HL-60 (cell line): ENCODE data around the gene PLA2G5.

ENCODE experiments used
- DNase-seq, 2 experiments: peaks; one replicate each; pipeline ENCODE4 v3.0.0-alpha.2; 2010 to 2020; ENCODE audit warnings: low read depth in 1 of 2, low spot score in 1 of 2
- H3K27ac ChIP-seq: fragments of 250-450 bp; sonication (Bioruptor Pico); replicated peaks from 2 replicates; pipeline ENCODE4 v1.5.1; 2020; ENCODE audit warnings: mild to moderate bottlenecking, moderate library complexity
- H3K27me3 ChIP-seq: fragments of 250-450 bp; sonication (Bioruptor Pico); 2 replicates; pipeline ENCODE4 v1.5.1; 2021; ENCODE audit warnings: mild to moderate bottlenecking, moderate library complexity; ENCODE audit not compliant: insufficient read depth, poor library complexity, severe bottlenecking
- H3K4me3 ChIP-seq: replicated peaks from 2 replicates; pipeline ENCODE4 v1.5.1; 2011; ENCODE audit warnings: mild to moderate bottlenecking, control low read depth, low read length; ENCODE audit not compliant: insufficient read depth
- CTCF ChIP-seq: IDR thresholded peaks from one replicate; pipeline ENCODE4 v1.5.1; 2011; ENCODE audit warnings: low read length, control low read depth, inconsistent platforms; ENCODE audit not compliant: insufficient read depth
- GABPA ChIP-seq: IDR thresholded peaks from 2 replicates; pipeline ENCODE4 v1.6.1; 2012; ENCODE audit warnings: low read depth
- POLR2AphosphoS5 ChIP-seq: IDR thresholded peaks from 2 replicates; pipeline ENCODE4 v1.6.1; 2012; ENCODE audit warnings: low read depth
- REST ChIP-seq: IDR thresholded peaks from 2 replicates; pipeline ENCODE4 v1.6.1; 2012; ENCODE audit warnings: low read depth; ENCODE audit not compliant: insufficient replicate concordance
- SPI1 ChIP-seq: IDR thresholded peaks from 2 replicates; pipeline ENCODE4 v1.6.1; 2012; ENCODE audit warnings: low read depth, mild to moderate bottlenecking, borderline replicate concordance

Gene PLA2G5

GRCh38 chr1:20136249-20136648, 66.3 kb downstream of the PLA2G5 start:
- Histone ChIP-seq H3K27ac (no peak overlapping the region), H3K4me3 (no peak overlapping the region), H3K27me3 (no peaks in the 10 kb centered on the region)
- DNase-seq: no peak
- TF ChIP-seq POLR2AphosphoS5 (no peak), GABPA (no peak), SPI1 (no peak), CTCF (no peak), REST (no peak)

- no peak for DNase-seq
- Histone ChIP-seq H3K4me3 (no peak overlapping the region), H3K27me3 (no peaks in the 10 kb centered on the region), H3K27ac (no peak overlapping the region)
- no peak for TF ChIP-seq POLR2AphosphoS5
- no peak for TF ChIP-seq GABPA
These were observed 67.1 kb downstream of the PLA2G5 start for GRCh38 chr1:20137055-20137454.

GRCh38 chr1:20137604-20138003, 67.6 kb downstream of the PLA2G5 start:
- TF ChIP-seq POLR2AphosphoS5: no peak
- no peak for TF ChIP-seq REST
- TF ChIP-seq GABPA: no peak
- TF ChIP-seq SPI1: no peak
- TF ChIP-seq CTCF: no peak
- H3K4me3 ChIP-seq: no peak overlapping the region
- no peak overlapping the region for H3K27ac ChIP-seq
- H3K27me3 ChIP-seq: no peaks in the 10 kb centered on the region
- DNase-seq: no peak

- no peak overlapping the region for H3K27ac ChIP-seq
- no peaks in the 10 kb centered on the region for H3K27me3 ChIP-seq
- no peak for DNase-seq
- no peak overlapping the region for H3K4me3 ChIP-seq
- TF ChIP-seq REST (no peak), CTCF (no peak), POLR2AphosphoS5 (no peak), SPI1 (no peak), GABPA (no peak)
These were observed 68.4 kb downstream of the PLA2G5 start for GRCh38 chr1:20138346-20138745.
